Measurements from ENCODE around the gene TSPAN14.

DNA sequence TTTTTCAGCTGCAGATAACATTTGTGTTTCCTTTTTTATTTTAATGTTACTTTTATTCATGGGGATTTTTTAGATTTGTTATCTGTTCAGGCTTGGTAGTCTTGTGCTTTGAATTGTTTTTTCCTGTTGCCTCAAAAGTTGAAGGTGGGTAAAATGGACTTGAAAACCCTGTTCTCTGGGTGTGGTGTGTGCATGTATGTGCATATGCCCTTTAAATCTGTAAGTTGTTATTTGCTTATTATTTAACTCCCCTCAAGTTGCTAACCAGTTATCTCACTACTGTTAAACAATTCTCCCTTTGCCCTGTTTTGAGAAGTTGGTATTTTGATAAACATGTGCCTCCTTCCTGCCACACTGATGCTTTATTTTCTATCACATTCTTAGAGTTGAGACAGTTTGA lies 30.6 kb downstream of the TSPAN14 start:
- TF ChIP-seq POLR2A (IDR thresholded peaks at IDR 0.05; ENCODE audit: low read depth) (no peak), POLR2AphosphoS5 (IDR thresholded peaks at IDR 0.05) (no peak)
- TF ChIP-seq, protein P1, sequence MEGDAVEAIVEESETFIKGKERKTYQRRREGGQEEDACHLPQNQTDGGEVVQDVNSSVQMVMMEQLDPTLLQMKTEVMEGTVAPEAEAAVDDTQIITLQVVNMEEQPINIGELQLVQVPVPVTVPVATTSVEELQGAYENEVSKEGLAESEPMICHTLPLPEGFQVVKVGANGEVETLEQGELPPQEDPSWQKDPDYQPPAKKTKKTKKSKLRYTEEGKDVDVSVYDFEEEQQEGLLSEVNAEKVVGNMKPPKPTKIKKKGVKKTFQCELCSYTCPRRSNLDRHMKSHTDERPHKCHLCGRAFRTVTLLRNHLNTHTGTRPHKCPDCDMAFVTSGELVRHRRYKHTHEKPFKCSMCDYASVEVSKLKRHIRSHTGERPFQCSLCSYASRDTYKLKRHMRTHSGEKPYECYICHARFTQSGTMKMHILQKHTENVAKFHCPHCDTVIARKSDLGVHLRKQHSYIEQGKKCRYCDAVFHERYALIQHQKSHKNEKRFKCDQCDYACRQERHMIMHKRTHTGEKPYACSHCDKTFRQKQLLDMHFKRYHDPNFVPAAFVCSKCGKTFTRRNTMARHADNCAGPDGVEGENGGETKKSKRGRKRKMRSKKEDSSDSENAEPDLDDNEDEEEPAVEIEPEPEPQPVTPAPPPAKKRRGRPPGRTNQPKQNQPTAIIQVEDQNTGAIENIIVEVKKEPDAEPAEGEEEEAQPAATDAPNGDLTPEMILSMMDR (IDR thresholded peaks at IDR 0.05), result no peak

All from esophagus muscularis mucosa (tissue), 3 donors.